HG02981 (cell line): ENCODE data around the gene ECHS1.
A peak's percentile ranks its signal among the peaks of the same experiment; 100 is the strongest.

Source experiments
- ATAC-seq: cut with Tn5 transposase; IDR thresholded peaks from one replicate; pipeline ENCODE4 v1.9.1; 2021; ENCODE audit warnings: mild to moderate bottlenecking, moderate library complexity; ENCODE audit not compliant: unreplicated experiment

ECHS1 gene

DNA sequence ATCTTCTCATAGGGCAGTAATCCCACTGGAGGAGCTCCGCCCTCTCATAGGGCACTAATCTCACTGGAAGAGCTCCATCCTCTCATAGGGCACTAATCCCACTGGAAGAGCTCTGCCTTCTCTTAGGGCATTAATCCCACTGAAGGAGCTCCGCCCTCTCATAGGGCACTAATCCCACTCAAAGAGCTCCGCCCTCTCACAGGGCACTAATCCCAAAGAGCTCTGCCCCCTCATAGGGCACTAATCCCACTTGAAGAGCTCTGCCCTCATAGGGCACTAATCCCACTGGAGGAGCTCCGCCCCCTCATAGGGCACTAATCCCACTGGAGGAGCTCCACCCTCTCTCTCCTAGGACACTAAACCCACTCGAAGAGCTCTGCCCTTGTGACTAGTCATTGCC lies 11.9 kb downstream of the ECHS1 start:
- no peak for ATAC-seq

DNA sequence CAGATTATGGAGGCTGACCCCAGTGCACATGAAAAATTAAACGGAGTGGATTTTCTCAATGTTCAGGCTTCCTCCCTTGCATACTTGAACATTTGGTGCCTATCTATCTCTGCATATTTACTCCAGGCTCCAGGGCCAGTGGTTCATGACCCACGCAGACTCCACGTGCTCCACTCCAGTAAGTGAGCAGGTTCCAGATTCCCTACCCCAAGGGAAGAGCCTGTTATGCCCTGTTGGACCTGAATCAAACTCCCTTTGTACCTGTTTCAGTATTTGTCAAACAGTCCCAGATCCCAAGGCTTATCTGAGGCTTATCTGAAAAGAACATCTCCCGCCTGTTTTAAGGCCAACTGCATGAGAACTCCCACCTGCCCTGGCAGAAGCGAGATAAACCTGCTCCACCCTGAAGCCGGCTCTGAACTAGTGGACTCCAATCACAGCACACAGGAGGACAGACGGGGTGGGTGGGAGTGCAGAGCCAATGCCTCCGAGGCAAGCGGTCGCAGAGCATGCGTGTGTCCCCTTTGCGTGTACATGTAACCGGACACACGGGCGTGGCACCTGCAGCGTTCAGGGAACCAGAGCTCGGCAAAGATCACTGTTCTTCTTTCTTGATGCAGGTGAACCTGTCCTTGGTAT lies 13.1 kb downstream of the ECHS1 start:
- no peak for ATAC-seq

DNA sequence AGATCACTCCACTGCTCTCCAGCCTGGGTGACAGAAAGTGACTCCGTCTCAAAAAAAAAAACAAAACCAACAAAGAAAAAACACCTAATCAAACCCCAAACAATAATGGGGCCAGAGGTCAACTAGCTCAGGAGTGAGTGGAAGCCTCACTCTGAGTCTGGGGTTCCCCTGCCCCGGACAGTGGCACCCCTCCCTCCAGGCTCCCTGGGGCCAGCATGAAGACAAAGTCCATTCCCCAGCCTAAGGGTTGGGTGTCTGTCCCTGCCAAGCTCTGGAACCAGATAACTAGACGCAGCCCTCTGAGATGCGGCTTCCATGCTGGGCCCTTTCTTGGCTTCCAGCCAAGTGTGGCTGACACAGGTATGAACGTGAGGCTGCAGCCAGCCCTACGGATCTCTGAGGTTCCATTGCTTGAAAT lies 13.6 kb downstream of the ECHS1 start:
- ATAC-seq = no peak

DNA sequence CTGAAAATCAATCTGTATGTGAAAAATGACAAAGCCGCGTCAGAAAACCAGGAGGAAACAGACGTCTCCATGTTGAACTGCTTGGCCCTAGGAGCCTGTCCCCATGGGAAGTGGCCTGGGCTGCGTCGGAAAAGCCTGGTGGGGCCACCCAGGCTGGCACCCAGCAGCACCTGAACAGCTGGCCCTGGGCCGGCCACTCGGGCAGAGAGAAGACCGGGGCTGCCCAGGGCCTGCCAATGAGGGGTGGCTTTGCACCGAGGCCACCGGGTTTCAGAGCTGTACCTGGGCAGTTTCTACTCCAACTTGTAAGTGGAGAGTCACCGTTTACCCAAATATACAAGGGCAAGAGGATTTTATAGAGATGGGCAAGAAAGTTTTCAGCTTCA lies 14.2 kb downstream of the ECHS1 start:
- no peak for ATAC-seq

DNA sequence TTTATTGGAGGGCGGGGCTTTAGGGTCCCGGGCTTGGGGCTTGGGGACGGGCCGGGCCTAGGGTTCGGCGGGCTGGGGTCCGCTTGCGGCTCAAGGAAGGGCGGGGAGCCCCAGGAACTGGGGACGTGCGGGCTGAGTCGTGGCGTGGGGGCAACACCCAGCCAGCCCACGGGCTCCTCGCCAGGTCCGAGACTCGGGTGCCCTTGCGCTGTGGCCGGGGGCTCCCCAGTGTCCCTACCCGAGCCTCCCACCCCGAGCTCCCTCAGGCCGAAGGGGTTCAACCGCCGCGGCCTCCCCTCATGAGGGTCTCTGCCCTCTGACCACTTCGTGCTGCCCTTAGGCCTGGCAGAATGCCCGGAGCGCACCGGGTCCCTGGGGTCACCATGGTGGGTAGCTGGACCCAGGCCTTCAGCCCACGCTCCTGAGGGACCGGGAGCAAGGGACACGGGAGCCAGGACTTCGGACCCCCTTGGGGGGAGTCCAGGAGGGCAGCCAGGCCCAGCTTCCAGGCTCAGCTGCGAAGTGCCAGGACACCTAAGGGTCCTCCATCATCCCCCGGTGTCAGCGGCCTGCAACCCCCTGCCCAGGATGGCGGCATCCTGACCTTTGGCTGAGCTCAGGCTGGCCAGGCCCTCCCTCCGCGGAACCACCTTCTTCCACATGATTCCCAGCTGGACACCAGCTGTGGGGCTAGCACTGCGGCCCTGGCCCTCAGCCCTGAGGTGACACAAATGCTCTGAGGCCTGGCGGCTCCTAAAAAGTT lies 14.8 kb downstream of the ECHS1 start:
- no peak for ATAC-seq

DNA sequence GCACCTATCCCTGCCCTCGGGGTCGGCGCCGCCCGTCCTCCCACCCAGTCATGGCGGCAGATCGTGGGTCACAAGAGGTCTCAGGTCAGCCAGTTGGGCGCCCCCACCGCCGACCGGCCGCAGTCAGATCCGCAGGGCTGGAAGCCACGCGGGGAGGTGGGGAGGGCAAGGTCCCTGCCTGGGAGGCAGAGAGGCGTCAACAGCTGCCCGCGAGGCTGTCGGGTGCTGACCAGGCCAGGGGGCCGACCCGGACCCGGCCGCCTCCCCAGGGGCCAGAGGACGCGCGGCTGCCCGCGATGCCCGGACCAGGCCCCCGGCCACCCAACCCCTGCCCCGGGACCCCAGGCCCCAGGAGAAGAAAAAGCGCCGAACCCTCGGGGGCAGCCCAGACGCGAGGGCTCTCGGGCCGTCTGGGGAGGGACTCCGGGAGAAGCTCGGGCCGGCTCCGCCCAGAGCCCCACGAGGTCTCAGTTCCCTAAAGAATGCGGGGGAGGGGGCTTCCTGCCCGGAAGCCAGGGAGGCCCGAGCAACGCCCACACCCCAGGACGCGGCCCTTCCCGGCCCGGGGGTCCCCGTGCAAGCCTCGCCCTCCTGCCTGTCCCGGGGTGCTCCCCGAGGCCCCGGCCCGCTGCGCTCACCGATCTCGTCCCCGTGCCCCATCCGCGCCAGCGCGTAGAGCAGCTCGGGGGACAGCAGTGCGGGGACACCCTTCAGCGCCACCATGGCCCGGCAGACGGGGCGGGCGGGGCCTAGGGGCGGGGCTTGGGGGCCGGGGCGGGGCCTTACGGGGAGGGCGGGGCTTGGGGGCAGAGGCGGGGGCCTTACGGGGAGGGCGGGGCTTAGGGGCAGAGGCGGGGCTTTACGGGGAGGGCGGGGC lies 15.6 kb downstream of the ECHS1 start, which contains the start of gene FUOM:
TSS of gene FUOM (minus strand) at position 735 of the 877 bp plus-strand sequence. CDS start at position 723, 12 bp downstream.
- peak; percentile 76 for ATAC-seq

DNA sequence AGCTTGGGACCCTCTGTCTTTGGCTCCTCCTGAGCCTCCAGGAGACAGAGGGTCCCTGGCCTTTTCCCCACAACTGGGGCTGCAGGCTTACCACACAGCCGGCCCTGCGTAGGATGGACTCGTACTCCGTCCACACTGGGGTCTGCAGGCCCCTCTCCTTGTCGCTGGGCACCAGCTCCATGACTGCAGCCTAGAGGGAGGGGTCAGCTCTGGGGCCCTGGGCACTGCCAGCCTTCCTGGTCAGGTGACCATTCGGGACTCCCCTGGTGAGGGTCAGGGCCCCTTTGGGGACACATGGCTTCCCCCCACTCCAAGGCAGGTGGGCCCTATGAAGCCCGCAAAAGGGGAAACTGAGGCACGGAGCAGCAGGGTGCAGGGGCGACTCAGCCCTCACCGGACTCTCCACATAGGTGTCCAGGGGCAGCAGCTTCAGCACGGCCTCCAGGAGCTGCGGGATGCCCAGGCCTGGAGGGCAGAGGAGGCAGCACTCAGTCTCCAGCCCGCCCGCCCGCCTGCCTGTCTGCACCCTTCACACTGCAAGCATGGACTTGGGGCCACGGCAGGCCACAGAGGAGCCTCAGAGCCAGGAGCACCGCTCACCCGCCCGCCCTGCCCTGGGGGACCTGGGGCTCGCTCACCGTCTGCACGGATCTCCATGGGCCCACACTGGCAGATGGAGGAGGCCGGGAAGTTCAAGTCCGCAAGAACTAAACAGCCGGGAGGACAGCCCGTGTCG lies 16.4 kb downstream of the ECHS1 start:
- no peak for ATAC-seq

DNA sequence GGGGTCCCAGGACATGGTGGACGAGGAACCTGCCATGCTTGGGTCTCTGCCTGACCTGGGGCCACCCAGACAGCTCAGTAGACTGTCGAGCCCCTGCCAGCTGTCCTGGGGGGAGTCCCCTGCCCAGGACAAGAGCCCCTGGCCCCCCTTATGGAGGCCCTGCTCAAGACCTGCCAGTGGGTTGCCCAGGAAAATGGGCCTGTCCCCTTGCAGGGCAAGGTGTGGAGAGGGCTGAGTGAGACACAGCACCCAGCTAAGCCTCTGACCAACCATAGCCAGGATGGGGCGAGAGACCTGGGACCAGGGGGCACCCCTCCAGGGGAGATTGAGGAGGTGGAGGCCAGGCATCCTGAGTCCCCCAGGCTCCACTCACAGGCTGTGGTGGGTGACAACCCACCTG lies 17.2 kb downstream of the ECHS1 start:
- no peak for ATAC-seq

DNA sequence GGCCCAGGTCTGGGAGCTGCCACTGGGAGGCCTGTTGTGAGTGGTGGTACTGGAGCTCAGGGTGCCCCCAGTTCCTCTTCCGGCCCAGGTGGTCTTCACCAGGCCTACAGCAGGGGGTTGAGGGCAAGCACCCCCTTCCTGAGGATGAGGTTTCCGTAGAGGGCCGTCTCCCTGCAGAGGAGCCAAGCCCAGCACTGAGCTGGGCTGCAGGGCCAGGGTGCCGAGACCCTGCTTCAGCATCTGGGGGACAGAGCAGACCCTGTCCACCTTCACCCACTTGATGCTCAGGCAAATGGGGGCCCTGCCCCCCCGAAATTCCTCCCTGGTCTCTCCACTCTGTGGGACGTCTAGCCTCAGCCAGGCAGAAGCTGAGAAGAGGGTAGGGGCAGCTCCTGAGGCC lies 17.9 kb downstream of the ECHS1 start:
- no peak for ATAC-seq

DNA sequence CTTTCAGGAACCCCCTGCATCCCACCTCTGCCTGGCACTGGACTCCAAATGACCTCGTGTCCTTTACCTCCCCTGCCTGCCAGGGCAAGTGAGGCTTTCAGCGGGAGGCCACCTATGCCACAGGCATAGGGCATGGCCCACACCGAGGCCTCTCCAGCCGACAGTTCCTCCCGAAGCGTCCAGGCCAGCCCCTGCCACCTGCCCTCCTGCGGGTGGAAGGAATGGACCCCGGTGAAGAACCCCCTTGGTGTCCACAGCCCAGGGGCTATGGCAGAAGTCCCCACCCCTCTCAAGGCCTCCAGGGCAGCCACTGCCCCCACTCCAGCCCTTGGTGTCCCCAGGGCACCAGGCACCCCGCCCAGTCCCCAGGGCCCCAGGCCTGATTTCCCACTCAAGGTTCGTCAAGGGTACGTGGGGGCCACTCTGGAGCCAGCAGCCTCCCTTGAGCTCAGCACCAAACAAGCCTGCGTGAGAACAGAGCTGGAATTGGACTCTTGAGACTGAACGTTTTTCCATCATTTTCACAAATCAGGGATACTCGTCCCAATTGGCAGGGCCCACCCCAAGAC lies 18.4 kb downstream of the ECHS1 start:
- no peak for ATAC-seq

DNA sequence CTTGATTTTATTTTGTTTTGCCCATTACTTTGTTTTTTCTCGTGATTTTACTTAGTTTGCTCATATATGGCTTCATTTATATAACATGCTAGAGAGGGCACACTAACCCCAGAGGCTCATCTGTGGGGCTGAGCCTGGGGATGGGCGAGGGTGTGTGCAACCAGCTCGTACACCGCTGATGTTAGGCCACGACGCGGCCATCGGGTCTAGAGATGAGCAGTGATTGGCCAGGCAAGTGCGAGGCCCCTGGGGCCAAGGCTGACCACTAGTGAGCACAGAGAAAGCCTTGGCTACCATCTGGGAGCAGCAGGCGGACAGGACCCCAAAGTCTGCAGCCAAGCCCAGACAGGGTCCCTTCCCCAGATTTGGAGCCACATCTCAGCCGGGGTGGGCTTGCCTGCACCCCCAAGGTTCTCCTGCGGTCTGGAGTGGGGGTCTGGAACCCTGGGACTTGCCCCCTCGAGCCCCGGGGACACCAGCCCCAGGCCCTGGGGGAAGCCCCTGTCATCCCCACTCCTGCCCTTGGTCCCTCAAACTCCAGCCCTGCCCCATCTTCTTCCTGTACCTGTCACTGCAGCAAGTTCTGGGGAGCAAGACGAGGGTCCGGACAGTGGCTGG lies 19.1 kb downstream of the ECHS1 start:
- ATAC-seq = no peak

DNA sequence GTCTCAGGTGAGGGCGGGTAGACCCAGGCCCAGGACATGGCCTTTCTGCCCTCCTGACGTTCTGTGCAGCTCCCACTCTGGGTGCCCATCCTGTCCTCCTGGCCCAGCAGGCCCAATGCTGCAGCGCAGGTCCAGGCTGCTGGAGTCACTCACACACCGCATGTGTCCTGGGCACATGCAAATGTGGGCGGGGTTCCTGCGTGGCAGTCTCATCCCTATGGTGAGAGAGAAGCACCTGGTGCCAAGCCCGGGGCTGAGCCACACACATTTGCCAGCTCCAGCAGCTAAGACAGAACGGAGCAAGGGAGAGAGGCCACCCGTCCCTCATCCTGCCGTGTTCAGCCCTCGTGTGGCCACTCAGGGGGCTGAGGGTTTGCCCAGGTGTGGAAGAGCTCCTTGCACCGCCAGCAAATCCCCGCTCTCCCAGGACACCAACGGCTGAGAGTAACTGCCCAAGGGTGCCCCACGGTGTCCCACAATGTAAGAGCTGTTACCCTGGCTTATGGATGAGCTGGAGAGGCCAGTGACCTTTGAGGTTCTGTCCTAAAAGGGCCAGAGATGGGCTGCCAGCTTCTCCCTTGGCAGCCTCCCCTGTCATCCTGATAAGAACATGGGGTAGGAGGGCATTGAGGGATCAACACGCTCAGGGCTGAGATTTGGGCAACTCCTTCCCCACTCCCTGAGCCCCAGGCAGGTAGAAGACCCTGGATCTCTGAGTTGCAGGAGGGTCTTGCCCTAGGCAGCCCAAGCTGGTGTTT lies 19.8 kb downstream of the ECHS1 start:
- no peak for ATAC-seq

DNA sequence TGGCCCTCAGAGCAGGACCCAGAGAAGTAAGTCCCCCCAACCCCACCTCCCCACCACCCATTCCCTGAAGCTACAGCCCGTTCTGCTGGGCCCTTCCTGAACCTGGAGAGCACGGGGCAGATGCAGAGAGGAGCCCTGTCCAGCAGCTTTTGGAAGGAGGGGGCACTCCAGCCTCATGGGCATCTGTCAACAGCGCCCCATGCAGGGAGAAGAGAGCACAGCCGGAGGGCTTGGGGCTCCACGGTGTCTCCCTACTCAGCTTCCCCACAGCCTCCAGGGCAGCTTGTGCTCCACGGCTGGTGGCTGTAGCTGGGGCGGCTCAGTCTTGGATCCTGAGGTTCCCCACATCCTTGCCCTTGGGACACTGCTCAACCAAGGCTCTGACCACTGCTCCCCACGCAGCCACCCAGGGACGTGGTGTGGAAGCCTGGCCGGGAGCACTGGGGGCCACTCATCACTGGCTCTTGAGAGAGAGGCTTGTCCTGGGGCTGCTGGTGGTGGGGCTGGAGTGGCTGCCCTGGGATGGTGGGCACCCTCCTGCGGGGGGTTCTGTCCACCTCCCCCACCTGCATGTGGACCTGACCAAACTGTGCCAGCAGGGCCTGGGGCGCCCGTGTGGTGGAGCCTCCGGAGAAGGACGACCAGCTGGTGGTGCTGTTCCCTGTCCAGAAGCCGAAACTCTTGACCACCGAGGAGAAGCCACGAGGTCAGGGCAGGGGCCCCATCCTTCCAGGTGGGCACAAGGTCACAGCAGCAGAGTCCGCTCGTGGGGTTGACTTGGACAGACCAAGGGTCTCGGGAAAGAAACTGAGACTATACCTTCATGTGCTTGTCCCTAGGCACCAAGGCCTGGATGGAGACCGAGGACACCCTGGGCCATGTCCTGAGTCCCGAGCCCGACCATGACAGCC lies 21.5 kb downstream of the ECHS1 start:
- ATAC-seq = no peak

DNA sequence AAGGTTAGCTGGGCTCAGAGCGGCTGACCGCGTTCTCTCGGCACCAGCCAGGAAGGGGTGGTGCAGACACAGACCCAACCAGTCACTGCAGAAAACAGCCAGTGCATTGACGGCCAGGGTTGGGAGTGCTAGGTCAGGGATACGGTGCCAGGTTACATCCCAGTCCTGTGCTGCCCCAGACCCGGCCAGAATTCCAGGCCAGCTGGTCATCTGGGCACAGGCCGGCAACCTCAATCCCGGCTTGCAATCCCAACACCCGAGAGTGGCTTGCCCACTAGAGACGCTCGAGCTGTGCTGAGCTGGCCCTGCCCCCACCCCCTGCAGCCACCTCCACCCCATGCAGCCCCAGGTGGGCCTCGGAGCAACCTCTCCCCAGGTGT lies 22.2 kb downstream of the ECHS1 start:
- ATAC-seq = no peak

DNA sequence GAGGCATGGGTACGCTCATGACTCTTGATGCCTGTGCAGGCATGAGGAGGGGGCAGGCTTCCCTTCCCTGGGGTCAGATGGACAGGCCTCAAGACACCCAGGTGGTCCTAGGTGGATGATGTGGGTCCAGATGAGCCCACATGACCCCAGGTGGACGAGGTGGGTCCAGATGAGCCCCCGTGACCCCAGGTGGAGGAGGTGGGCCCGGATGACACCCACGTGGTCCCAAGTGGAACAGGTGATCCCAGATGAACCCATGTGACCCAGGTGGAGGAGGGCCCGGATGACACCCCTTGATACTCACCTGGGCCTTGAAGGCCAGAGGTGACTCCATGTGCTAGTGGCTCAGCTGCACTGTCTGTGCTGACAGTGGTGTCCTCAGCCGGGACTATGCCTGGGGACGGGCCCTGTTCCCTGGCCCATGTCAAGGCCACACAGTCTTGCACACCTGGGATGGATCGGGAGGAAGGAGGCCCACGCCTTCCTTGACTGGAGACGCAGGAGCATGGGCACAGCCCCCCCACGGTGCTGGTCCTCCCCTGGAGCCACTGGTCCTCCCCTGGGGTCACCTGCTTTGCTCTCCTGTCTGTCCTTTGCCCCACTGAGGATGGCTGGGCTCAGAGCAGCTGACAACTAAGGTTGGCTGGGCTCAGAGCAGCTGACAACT lies 22.7 kb downstream of the ECHS1 start:
- no peak for ATAC-seq

DNA sequence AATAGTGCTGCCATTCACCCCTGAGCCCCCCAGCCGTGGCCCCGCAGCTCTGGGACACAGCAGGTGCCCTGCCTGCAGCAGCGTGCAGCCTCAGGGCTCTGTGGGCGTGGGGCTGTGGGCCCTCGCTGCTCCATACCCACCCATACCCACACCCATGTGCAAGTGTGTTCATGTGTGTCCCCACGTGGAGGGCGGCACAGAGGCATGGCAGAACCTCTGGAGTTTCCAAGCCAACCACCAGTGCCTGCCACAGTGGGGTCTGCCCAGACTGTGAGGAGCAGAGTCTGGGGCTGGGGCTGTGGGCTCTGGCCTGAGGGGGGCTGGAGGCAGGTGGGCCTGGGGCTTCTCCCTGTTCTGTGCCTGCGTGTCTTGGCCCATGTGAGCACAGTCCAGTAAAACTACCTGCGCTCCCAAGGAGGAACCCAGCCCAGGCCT lies 23.6 kb downstream of the ECHS1 start:
- ATAC-seq = no peak

DNA sequence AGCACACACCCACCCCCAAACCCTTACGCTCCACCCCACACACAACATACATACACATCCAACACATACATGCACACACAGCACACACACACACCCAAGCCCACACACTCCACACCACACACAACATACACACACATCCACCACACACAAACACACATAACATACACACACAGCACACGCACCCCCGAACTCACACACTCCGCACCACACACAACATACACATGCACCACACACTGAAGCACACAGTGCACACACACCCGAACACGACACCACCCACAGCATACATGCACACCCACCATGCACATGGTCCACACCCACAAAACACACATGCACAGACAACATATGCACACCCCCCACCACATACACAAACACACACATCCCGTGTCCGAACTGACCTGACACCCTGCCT lies 24.0 kb downstream of the ECHS1 start:
- ATAC-seq = no peak
